OCI-M2 (cell line): ENCODE results near the gene CBX4.
"Not testable (repeated sequence)": the region's sequence is repeated elsewhere in the genome, so short reads cannot be mapped to it uniquely, and the experiment has no call there.

ENCODE experiments used
- DNase-seq: peaks from one replicate; lab custom pipeline; 2025; ENCODE audit not compliant: unreplicated experiment; lab: John Stamatoyannopoulos, UW

CBX4 gene

DNA sequence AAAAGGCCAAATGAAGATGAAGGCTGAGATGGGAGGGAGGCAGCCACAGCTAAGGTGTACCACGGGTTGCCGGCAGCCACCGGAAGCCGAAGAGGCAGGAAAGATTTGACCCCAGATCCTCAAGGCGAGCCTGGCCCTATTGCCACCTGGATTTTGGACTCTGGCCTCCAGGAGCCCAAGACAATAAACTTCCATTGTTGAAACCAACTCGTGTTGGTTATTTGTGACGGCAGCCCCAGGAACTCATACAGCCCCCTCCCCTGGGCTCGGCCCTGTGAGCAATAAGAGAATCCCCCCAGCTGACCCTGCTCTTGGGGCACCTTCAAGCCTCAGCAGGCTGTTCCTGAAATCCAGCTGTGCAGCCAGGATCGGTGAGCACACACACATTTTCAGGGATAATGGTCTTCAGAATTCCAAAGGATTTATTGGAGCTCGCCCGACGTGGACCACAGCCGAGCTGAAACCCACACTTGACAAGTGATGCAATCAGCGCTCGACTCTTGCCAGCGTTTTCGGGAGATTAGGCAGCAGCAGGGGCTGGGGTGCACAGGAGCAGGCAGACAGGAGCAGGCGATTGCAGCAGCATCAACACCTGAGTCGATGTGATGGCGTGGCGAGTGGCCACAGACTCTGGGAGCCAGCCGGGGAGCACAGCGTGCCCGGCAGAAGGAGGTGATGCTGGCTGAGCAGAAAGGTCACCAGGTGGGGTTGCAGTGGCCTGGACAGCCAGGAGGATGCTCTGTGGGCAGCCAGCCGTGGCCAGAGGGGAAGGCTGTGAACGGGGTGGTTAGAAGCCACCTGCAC lies 22.4 kb upstream of the CBX4 start:
- DNase-seq = no peak

DNA sequence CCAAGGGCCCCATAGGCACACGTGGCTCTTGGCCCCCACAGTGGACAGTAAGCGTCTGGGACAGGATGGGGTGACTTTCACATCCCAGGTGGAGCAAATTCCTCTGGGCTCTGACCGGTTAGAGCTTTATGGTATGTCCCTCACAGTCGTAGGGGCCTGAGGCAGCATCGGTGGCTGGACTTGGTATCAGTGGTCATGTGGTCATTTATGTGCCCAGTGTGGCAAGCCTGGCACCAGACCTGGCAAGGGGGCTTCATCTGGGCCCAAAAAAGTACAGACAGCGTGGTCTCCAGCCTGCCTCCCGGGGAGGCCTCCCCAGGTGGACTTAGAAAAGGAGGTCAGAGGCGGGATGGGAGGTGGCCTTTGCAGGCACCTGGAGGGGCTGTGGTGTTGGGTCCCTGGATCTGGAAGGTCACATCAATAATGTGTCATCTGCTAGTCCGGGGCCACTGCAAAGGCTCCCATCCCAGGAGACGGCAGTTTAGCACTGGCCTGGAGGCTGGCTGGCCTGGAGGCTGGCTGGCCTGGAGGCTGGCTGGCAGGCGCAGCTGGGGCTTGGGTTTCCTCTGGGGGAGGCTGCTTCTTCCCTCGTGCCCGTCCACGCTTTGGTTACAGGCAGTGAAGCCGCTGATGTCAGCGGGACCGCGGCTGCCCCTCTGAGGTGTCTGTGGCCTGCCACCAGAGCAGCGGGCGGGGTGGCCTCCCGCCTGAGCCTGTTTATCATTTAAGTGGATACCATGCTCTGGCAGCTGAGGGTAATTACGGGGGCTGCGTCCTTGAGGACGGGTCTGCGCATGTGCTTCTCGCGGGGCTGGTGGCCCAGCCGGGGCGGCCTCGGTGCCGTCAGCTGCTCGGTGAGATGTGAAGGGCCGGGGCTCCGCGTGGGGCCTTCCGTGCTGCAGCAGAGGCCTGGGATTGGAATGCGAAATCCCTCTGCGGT lies 20.7 kb upstream of the CBX4 start:
- no peak for DNase-seq

DNA sequence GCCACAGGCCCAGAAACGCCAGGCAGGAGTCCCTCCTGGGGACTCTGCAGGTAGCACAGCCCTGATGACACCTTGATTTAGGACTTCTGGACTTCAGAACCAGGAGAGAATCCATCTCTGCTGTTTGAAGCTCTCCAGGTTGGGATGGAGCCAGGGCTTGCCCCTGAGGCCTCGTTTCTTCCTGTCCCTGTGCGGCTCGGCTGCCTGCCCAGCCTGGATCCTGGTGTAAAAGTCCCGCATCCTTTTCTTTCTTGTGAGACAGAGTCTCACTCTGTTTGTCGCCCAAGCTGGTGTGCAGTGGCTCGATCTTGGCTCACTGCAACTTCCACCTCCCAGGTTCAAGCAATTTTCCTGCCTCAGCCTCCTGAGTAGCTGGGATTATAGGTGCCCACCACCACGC lies 17.9 kb upstream of the CBX4 start:
- DNase-seq = no peak

DNA sequence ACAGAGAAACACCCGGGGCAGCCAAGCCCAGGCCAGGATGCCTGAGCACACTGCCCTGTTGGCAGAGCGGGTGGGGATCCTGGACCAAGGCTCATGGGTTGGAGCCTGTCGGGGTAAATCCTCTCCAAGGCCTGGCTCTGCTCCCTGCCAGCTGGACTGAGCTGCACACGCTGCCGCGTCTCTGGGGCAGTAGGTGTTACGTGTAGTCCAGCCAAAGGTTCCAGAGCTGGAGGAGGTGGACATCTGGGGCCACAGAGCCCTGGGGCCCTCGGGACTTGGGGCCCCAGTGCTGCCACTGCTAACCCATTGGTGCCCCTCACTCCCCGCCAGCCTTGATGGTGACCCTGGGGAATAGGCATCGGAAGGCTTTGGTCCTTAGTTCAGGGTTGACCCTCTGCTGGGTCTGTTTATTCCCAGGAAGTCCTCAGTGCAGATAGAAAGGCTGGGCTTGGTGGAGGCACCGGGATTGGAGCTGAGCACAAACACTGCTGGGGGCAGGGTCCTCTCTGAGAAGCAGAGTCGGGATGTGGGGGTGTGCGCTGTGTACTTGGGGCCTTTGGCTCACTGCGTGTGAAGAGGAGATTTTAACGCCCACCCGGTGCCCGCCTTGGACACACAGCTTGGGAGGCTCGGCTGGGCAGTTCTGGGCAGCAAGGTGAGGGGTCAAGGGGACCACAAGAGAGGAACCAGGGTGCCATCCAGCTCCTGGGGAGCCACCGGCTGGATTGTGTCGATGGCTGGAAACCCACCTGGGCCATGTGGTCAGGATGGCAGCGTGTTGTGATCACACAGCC lies 16.3 kb upstream of the CBX4 start:
- DNase-seq = no peak

DNA sequence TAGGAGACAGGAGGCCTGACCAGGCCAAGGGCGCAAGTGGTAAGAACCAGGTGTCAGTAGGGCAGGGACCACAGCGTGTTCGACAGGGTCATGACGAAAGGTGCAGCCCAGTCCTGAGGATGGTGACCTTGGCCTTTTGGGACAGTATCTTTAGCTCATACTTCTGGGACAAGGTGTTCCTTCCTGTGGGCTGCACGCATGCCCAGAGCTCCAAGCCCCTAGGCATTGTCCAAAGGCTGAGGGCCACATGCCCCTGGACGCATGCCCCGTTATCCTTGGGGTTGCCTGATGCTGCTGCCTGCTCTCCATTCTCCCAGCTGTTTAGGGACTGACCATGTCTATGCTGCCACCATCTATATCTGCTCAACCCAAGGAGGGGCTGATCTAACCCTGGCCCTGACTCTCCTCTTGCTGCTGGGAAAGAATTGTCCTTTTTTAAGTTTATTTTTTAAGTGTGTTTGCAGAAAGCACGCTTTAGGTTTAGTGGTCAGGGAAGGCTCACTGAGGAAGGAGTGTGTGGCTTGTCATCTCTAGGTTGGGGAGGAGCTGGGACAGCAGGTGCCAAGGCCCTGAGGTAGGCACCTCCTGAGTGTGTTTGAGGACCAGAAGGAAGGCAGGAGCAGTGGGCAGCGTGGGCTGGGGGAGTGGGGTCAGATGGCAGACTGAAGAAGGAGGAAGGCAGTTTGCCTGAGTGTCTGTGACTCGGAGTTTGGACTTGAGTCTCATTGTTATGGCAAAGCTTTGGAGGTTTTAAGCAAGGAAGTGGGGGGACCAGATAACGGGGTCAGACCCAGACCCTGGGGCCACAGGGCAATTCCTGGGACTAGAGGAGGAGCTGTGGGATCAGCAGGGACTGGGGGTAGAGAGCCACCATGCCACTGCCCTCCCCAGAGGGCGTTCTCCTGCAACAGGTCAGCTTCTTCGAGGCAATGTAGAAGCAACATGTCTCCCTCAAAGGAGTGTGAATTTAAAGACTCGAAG lies 15.1 kb upstream of the CBX4 start:
- no peak for DNase-seq

DNA sequence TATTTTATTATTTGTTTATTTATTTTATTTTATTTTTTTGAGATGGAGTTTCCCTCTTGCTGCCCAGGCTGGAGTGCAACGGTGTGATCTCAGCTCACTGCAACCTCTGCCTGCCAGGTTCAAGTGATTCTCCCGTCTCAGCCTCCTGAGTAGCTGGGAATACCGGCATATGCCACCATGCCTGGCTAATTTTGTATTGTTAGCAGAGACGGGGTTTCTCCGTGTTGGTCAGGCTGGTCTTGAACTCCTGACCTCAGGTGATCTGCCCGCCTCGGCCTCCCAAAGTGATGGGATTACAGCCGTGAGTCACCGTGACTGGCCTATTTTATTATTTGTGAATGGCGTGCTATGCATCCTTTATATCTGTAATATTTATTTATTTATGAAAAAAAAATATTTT lies 13.9 kb upstream of the CBX4 start:
- DNase-seq = not testable (repeated sequence)

DNA sequence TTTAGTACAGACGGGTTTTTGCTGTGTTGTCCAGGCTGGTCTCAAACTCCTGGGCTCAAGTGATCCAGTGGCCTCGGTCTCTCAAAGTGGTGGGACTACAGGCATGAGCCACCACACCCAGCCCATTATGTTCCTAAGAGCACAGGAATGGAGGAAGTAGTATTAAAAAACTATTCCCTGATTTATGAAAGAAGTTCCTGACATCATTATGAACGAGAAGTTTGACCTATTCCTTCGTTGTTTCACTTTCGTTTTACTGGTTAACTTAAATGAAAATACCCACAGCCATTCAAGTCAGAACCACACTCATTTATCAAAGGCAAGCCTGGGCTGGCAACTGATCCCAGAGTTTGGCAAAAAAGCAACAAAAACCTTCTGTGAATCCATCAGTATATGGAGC lies 13.5 kb upstream of the CBX4 start:
- DNase-seq = no peak

DNA sequence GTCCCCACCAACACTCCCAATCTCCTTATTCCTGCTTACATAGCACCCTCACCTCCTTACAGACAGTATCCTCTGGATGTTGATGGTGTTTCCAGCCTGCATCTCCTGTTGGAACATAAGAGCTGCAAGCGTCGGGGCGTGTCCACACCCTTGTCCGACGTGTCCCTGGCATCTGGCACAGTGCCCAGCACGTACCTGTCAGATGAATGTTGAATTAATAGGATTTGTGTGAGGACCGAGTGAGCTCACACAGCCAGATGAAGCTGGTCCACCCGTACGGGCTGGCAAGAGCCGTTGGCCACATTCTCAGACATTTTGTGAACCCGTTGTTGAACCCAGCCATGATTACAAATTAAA lies 12.2 kb upstream of the CBX4 start:
- DNase-seq = no peak

DNA sequence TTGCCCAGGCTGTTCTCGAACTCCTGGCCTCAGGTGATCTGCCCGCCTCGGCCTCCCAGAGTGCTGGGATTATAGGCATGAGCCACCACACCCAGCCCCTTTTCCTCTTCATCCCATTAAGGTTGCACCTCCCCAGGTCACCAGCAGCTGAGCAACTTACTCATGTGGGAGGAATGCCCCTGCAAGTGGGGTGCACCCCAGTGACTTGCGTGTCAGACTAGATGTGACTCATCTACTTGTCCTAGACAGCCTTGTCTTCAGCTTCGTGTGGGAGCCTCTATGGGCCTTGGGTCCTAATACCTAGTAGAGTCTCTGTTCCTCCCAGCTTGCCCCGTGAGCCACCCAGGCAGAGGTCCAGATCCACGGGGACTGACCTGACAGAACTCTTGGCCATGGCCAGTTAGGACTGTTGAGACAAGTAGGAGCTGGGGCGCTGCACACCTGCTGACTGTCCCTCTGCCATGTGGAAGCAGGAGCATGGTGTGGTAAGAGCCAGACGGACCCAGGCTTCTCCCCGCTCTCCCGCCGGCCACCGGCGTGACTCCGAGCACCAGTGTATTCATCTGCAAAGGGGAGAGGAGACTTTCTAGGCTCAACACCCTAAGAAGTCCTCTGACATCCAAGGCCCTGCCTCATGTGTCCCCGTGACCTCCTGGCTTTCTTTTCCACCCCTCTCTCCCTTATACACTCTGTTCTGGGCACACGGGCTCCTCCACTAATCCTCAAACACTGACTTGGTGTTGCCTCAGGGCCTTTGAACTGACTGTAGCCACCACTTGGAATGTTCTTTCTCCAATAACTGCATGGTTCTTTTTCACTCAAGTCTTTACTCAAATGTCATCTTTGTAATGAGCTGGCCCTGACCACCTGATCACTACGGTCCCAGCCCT lies 11.6 kb upstream of the CBX4 start:
- no peak for DNase-seq

DNA sequence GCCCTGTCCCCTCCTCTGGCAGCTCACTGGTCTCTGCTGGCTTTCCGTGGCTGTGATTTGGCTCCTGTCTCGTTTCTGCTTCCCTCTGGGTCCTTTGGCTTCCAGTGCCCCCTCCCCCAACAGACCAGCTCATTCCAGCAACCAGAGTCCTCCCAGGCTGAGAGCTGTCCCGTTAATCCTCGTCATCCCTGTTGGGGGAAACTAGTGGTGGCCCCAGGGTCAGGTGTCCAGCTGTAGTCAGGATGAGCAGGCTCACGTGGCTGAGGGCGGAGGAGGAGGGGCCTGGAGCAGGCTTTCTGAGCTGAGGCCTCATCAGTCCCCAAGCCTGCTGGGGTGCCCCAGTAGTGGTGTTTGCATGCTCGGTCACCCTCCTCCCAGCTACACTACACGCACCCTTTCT lies 10.7 kb upstream of the CBX4 start:
- DNase-seq = no peak

DNA sequence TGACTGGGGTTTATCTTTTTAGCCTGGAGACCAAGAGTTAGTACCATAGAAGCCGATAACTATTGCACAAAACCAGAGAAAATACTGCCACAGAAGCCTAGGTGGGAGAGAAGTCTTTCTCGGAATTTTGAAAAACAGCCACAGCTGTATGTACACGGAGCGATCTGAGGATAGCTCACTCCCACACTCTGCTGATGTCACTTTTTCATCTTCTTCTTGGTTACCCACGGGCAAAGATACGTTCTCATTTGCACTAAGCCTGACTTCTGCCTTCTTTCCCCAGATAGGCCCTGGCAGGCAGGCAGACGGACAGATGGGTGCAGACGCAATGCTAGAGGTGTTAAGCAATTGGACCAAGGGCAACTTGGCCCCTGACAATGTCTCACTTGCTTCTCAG lies 9.1 kb upstream of the CBX4 start:
- no peak for DNase-seq

DNA sequence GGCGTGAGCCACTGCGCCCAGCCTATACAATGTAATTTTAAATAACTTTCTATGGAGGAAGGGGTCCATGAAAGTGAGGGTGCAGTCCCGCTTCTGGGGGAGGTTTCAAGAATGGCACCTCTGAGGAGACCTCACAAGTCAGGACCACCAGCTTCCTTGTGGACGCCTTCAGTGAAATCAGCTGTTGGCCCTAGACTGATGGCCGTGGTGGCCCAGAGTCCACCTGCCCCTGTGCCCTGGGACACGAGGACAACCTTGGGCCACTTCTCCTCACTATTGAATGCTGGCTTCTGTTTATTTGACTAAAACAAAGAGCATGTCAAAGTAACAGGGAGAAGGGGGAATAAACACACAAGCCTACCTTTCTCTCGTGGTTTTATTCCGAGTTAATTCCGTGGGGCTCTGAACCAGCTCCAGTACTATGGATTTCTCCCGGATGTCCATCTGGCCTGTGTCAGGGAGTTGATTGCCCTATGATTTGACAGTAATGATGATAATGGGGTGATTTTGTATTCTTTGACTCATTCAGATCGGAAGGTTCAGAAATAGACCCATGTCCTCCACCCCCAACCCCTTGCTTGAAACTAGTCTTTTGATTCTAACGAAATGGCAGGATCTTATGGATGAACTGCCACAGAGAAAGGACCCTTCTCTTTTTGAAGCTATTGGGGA lies 8.6 kb upstream of the CBX4 start:
- no peak for DNase-seq

DNA sequence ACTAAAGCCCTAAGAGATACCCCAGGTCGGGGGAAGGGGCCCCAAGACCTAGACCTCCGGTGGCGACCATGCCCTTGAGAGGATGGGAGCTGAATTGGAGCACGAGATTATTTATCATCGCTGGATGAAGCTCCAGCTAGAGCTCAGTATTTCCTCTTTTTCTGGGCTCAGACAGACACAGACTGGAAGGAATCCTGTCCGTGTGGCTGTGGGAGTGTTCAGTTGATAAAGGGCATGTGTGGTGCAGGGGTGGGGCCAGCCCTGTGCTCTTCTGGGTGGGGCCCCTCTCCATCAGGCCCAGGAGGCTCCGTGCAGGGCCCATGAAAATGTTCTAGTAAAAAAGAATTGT lies 6.3 kb upstream of the CBX4 start:
- DNase-seq = peak; percentile 56

DNA sequence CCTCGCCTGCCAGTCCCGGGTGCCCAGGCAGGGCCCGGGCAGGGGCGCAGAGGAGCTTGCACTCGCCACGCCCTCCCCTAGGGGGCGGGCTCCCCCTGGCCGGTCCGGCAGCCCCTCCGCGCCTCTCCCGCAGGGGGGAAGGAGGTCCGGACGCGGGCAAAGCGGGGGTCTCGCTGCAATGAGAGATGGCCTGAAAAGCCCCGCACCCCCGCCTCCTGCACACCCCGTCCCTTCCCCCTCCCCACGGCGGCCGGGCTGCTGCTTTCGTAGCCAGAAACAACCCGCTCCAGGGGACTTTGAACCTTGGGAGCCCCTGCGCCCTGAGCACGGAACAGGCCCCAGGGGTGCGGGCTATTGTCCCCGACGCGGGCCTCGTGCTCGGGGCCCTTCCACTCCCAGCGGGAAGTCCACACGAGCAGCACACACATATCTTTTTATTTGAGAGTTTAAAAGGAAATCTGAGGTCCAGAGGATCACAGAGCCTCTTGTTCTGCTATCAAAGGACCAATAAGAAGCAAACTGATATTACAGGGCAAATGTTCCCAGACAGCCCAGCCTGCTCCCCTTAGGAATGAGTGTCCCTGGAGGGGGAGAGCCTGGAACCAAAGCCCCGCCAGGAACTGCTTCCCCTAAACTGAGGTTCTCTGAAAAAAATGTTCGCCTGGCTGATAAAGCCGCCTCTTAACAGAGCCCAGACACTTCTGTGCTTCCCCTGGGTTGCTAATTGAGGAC lies 5.8 kb upstream of the CBX4 start:
- DNase-seq = no peak

DNA sequence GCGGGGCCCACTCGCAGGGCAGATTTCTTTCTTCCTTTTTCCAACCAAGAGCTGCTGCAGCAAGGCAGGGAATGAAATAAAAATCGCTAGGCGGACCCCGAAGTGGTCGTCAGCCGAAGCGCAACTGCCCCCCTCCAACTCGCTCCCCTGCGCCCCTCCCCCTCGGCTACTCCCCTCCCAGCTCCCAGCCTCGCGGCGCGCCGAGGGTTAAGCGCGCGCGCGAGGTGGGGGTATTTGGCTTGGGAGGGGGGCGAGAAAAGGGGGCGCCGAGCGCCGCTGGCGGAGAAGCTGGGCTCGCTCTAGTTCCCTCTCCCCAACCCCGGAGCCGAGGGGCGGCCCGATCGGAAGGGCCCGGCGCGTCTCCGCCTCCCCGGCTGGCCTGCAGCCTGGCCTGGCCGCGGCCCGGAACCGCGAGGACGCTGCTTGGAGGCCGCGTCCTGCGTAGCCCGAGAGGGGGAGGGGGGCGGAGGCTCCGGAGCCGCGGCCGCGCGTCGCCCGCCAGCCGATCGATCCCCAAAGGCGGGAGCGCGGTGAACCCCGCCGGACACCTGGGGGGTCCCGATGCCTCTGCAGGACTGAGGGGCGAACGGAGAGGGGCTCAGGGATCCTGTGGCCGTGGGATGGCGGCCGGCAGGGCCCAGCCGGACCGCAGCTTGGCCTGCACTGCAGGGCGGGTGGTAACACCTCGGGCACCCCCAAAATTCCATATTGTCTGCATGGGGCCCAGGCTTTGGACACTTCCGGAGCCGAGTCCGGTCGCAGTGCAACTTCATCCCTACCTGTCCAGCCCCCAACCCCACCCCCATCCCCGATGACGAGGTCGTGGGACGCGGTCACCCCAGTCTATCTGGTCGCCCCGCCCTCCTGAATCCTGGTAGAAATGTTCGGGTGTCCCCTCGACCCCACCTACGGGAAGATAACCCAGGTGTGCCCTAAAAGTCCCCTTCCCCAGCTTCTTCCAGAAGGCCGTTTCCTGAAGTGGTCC lies 4.9 kb upstream of the CBX4 start:
- DNase-seq = no peak

DNA sequence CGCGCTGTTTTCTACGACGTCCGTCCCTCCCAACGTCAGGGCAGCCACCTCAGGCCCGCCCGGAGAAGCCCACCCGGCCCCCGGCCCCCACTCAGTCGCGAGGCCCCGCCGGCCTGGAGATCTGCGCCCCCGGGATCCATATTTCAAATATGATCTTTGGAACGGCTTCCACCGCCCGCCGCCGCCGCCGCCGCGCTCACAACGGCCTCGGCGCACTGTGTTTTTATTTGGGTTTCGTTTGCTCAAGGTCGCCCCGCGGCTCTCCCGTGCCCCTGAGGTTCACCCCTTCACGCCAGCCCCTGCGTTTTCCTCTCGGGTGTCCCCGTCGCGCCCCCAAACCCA lies 4.2 kb upstream of the CBX4 start:
- DNase-seq = no peak
